Endothelial cell of umbilical vein (primary cell): ENCODE measurements around the gene KDM7A. TPM values are rescaled to one million over a fixed set of nuclear protein-coding genes. Genes with fewer than 3 reads are reported as not detected.

ENCODE experiments used
- BruUV-seq: library from RNA; stranded (reverse); fragments of 400-500 nt; replicated peaks from 2 replicates; lab custom pipeline; 2021; lab: Mats Ljungman, UMichigan
- CTCF ChIA-PET: fragments of 300-600, 350-600 bp; sonication (Branson Sonifier 250); formaldehyde crosslinking; loops from one replicate; lab custom pipeline; 2021; ENCODE audit warnings: antibody characterized with exemption, inconsistent platforms; lab: Charles Lee
- POLR2A ChIA-PET: fragments of 300-600, 350-600 bp; sonication (Branson Sonifier 250); formaldehyde crosslinking; loops from one replicate; lab custom pipeline; 2021; ENCODE audit warnings: antibody characterized with exemption, inconsistent platforms; lab: Charles Lee
- DNase-seq: peaks from one replicate; pipeline ENCODE4 v3.0.0-alpha.2; 2011; ENCODE audit warnings: low read depth, low spot score
- FAIRE-seq: peaks from 2 replicates; lab custom pipeline; 2011; peaks lifted over from hg19 to GRCh38; lab: Jason Lieb, UNC
- H2AFZ ChIP-seq: 2 replicates; pipeline ENCODE4 v1.6.0; 2012; ENCODE audit warnings: low read depth, low read length, control low read depth, inconsistent platforms
- H3K27ac ChIP-seq: 2 replicates; pipeline ENCODE4 v1.5.1; 2011; ENCODE audit warnings: low read depth, mild to moderate bottlenecking, control low read depth, low read length, moderate library complexity; ENCODE audit not compliant: insufficient read depth
- H3K27me3 ChIP-seq, 2 experiments: 2 replicates each; pipeline versions ENCODE4 v1.6.0 to v1.6.1; 2011; ENCODE audit warnings: low read length in 2 of 2, mixed read lengths in 1 of 2; ENCODE audit not compliant: control insufficient read depth in 2 of 2, insufficient read depth in 2 of 2
- H3K36me3 ChIP-seq, 2 experiments: 2 replicates in 1 of 2; 3 replicates in 1 of 2; pipeline ENCODE4 v1.5.1; 2011; ENCODE audit warnings: low read length in 2 of 2, mild to moderate bottlenecking in 1 of 2, moderate library complexity in 1 of 2; ENCODE audit not compliant: control insufficient read depth in 2 of 2, insufficient read depth in 2 of 2; ENCODE audit errors: extremely low read depth in 1 of 2
- H3K4me1 ChIP-seq: 3 replicates; pipeline ENCODE4 v1.5.1; 2011; ENCODE audit warnings: mild to moderate bottlenecking, low read length; ENCODE audit not compliant: control insufficient read depth, insufficient read depth; ENCODE audit errors: extremely low read depth
- H3K4me2 ChIP-seq: 2 replicates; pipeline ENCODE4 v1.6.1; 2011; ENCODE audit warnings: low read length, control low read depth, mixed read lengths; ENCODE audit not compliant: insufficient read depth
- H3K4me3 ChIP-seq, 3 experiments: fragments of 200-600 bp in 1 of 3; sonication (generic), shearing (Covaris generic) in 1 of 3; replicated peaks in 1 of 3; 2 replicates each; pipeline ENCODE4 v1.5.1; 2011 to 2016; ENCODE audit warnings: control low read depth in 3 of 3, low read length in 3 of 3, mild to moderate bottlenecking in 2 of 3, inconsistent platforms in 1 of 3, low read depth in 1 of 3, moderate library complexity in 1 of 3; ENCODE audit not compliant: insufficient read depth in 1 of 3
- H3K79me2 ChIP-seq: 2 replicates; pipeline ENCODE4 v1.6.0; 2012; ENCODE audit warnings: low read length, inconsistent platforms; ENCODE audit not compliant: control insufficient read depth, insufficient read depth
- H3K9ac ChIP-seq: replicated peaks from 2 replicates; pipeline ENCODE3; 2011; ENCODE audit warnings: low read length, control low read depth; ENCODE audit not compliant: insufficient read depth; ENCODE audit errors: extremely low read depth
- H3K9me1 ChIP-seq: replicated peaks from 3 replicates; pipeline ENCODE4 v1.6.0; 2011; ENCODE audit warnings: mild to moderate bottlenecking, low read length; ENCODE audit not compliant: control insufficient read depth, insufficient read depth; ENCODE audit errors: extremely low read depth
- H3K9me3 ChIP-seq: replicated peaks from 2 replicates; pipeline ENCODE4 v1.5.1; 2012; ENCODE audit warnings: low read length, inconsistent platforms; ENCODE audit not compliant: control insufficient read depth, insufficient read depth
- H4K20me1 ChIP-seq: replicated peaks from 2 replicates; pipeline ENCODE3; 2011; ENCODE audit warnings: mild to moderate bottlenecking, low read length; ENCODE audit not compliant: control insufficient read depth, insufficient read depth; ENCODE audit errors: extremely low read depth
- CTCF ChIP-seq, 2 donors: IDR thresholded peaks; 1 replicate in 1 of 2; 2 replicates in 1 of 2; pipeline ENCODE4 v1.5.1; 2011; ENCODE audit warnings: low read length in 2 of 2, mild to moderate bottlenecking in 2 of 2, moderate library complexity in 2 of 2, control low read depth in 1 of 2, inconsistent platforms in 1 of 2, low read depth in 1 of 2; ENCODE audit not compliant: insufficient read depth in 1 of 2; ENCODE audit errors: extremely low read depth in 1 of 2
- EZH2 ChIP-seq: IDR thresholded peaks from 2 replicates; pipeline ENCODE4 v1.6.1; 2012; ENCODE audit warnings: borderline replicate concordance, low read depth, mild to moderate bottlenecking, moderate library complexity, low read length, inconsistent platforms; ENCODE audit not compliant: severe bottlenecking
- FOS ChIP-seq: IDR thresholded peaks from 2 replicates; pipeline ENCODE4 v1.6.1; 2011; ENCODE audit warnings: mild to moderate bottlenecking, low read length, moderate library complexity, borderline replicate concordance; ENCODE audit not compliant: insufficient read depth
- GATA2 ChIP-seq: IDR thresholded peaks from 2 replicates; pipeline ENCODE4 v1.7.0; 2011; ENCODE audit warnings: low read depth, mild to moderate bottlenecking, moderate library complexity, mixed read lengths, low read length; ENCODE audit not compliant: insufficient read length, insufficient read depth
- JUN ChIP-seq: IDR thresholded peaks from 2 replicates; pipeline ENCODE4 v1.6.1; 2011; ENCODE audit warnings: borderline replicate concordance, low read depth; ENCODE audit not compliant: insufficient read length, insufficient read depth
- MAX ChIP-seq: IDR thresholded peaks from 2 replicates; pipeline ENCODE4 v1.6.1; 2011; ENCODE audit not compliant: insufficient read depth, insufficient read length
- MYC ChIP-seq: IDR thresholded peaks from one replicate; pipeline ENCODE4 v1.6.1; 2011; ENCODE audit warnings: mild to moderate bottlenecking, low read depth, low read length
- POLR2A ChIP-seq: IDR thresholded peaks from 2 replicates; pipeline ENCODE4 v1.6.1; 2012; ENCODE audit warnings: low read depth, mild to moderate bottlenecking, control low read depth, low read length
- POLR2AphosphoS5 ChIP-seq: IDR thresholded peaks from 2 replicates; pipeline ENCODE4 v1.6.1; 2012; ENCODE audit warnings: low read depth, mild to moderate bottlenecking, control low read depth, low read length, moderate library complexity; ENCODE audit not compliant: insufficient read depth
- dilution Hi-C: fragments of 300-500 bp; cut with MboI; formaldehyde crosslinking; loops from one replicate; pipeline ENCODE4 v1.15.0; 2019; ENCODE audit warnings: low sequenced_read_pairs; ENCODE audit not compliant: extremely low pct_ligation_motif_present
- intact Hi-C: fragments of 100-400 bp; cut with micrococcal nuclease; formaldehyde crosslinking; loops from one replicate; pipeline ENCODE4 v1.10.0; 2022
- polyA plus RNA-seq, 4 experiments: library from polyadenylated mRNA; depleted of rRNA in 3 of 4; stranded (reverse) in 3 of 4; unstranded in 1 of 4; fragments of >200 nt; gene quantifications; 2 replicates each; pipeline versions ENCODE4 v1.2.1 to v1.2.3, GENCODE V29; 2011 to 2012; ENCODE audit warnings: missing spikeins in 1 of 4
- total RNA-seq: library from RNA; stranded (reverse); gene quantifications from 2 replicates; pipeline ENCODE4 v1.2.3, GENCODE V29; 2021

KDM7A gene
- total and polyA plus RNA-seq, 2 donors (not counting 3 experiments of a cell fraction or from before 2014, with no cell fraction given) = 2.4 to 7.3 TPM

GRCh38 chr7:140192176-140192575 is 15.4 kb upstream of the KDM7A start:
- no peaks in the 10 kb centered on the region for H3K36me3 ChIP-seq
- H3K79me2 ChIP-seq = no peaks in the 10 kb centered on the region
- no peak overlapping the region for H3K27ac ChIP-seq
- no peak overlapping the region for H3K9ac ChIP-seq
- DNase-seq = no peak
- TF ChIP-seq MAX = no peak
- TF ChIP-seq MYC = no peak
- no peak for TF ChIP-seq FOS
- no peak for TF ChIP-seq GATA2
- TF ChIP-seq POLR2AphosphoS5 = no peak
- TF ChIP-seq EZH2 = no peak
- TF ChIP-seq POLR2A = no peak
- TF ChIP-seq CTCF (IDR thresholded peaks at IDR 0.05; ENCODE audit: extremely low read depth in 1 of 2, insufficient read depth in 1 of 2, low read depth in 1 of 2, low read length in 2 of 2) = no peak
- no peak for TF ChIP-seq JUN
- no peaks in the 10 kb centered on the region for H3K9me3 ChIP-seq
- ChIA-PET CTCF (interaction anchor here (1.2 to 1.7 kb wide), 3 partner anchors 14 to 81 kb away, joined by 3 to 7 read pairs (median 3); partner anchors contain the start of gene KDM7A), POLR2A (no interaction called here)
- dilution Hi-C loops (no loop called here), intact Hi-C loops (no loop called here)
- BruUV-seq = no TSS peak
- no peak overlapping the region for H3K4me2 ChIP-seq
- no peak overlapping the region for H3K4me3 ChIP-seq
- no peaks in the 10 kb centered on the region for H3K4me1 ChIP-seq
- H4K20me1 ChIP-seq = no peaks in the 10 kb centered on the region
- no peak overlapping the region for H2AFZ ChIP-seq
- FAIRE-seq = no peak
- no peaks in the 10 kb centered on the region for H3K9me1 ChIP-seq
- H3K27me3 ChIP-seq = peaks cover 0 to 3% of the 10 kb centered on the region in 2 experiments
